K562 (cell line): ENCODE data around the gene TM7SF3. TPM values are rescaled to one million over a fixed set of nuclear protein-coding genes. Genes with fewer than 3 reads are reported as not detected.
A peak's percentile ranks its signal among the peaks of the same experiment; 100 is the strongest.

ENCODE experiments used
- ATAC-seq: fragments of 200-7000 bp; cut with Tn5 transposase; 3 replicates; pipeline ENCODE4 v1.9.1; 2020; ENCODE audit warnings: moderate library complexity
- BruUV-seq: library from RNA; stranded (reverse); fragments of 400-500 nt; replicated peaks from 2 replicates; lab custom pipeline; 2021; lab: Mats Ljungman, UMichigan
- CTCF ChIA-PET: fragments of 300-600 bp; formaldehyde crosslinking; extraction: SDS; loops from one replicate; lab custom pipeline; 2021; ENCODE audit warnings: low intra/inter-chr PET ratio; lab: Yijun Ruan, JAX
- POLR2A ChIA-PET: fragments of 300-600, 350-650 bp; sonication (Branson Sonifier 250); formaldehyde crosslinking; extraction: SDS; loops from one replicate; lab custom pipeline; 2021; ENCODE audit warnings: antibody characterized with exemption, inconsistent platforms; lab: Yijun Ruan, JAX
- DNase-seq, 4 experiments: peaks; one replicate each; pipeline versions ENCODE4 v3.0.0 to v3.0.0-alpha.2; 2011 to 2018; ENCODE audit warnings: low spot score in 3 of 4, mixed read lengths in 3 of 4; ENCODE audit errors: extremely low read depth in 1 of 4
- FAIRE-seq: peaks from 2 replicates; lab custom pipeline; 2011; peaks lifted over from hg19 to GRCh38; lab: Jason Lieb, UNC
- H2AFZ ChIP-seq: 2 replicates; pipeline ENCODE4 v1.6.0; 2011; ENCODE audit warnings: low read depth, low read length, control low read depth, inconsistent platforms
- H3K27ac ChIP-seq: fragments of 200-600 bp; 3 replicates; pipeline ENCODE4 v1.8.0; 2011; ENCODE audit warnings: low read depth, mild to moderate bottlenecking, control low read depth, inconsistent platforms, low read length, moderate library complexity, mixed read lengths; ENCODE audit errors: extremely low read depth
- H3K27me3 ChIP-seq, 2 experiments: fragments of 300-600 bp in 1 of 2; 2 replicates in 1 of 2; 3 replicates in 1 of 2; pipeline versions ENCODE4 v1.6.0 to v1.8.0; 2011; ENCODE audit warnings: inconsistent platforms in 2 of 2, low read length in 2 of 2, mild to moderate bottlenecking in 1 of 2, mixed read lengths in 1 of 2, moderate library complexity in 1 of 2; ENCODE audit not compliant: control insufficient read depth in 2 of 2, insufficient read depth in 2 of 2
- H3K36me3 ChIP-seq: fragments of 300-600 bp; 3 replicates; pipeline ENCODE4 v1.8.0; 2011; ENCODE audit warnings: mild to moderate bottlenecking, low read length, inconsistent platforms; ENCODE audit not compliant: control insufficient read depth, insufficient read depth
- H3K4me1 ChIP-seq, 2 experiments: fragments of 200-600 bp in 1 of 2; replicated peaks in 1 of 2; 2 replicates in 1 of 2; 3 replicates in 1 of 2; pipeline versions ENCODE4 v1.5.1 to v1.8.0; 2011; ENCODE audit warnings: inconsistent platforms in 2 of 2, low read length in 2 of 2, mild to moderate bottlenecking in 1 of 2, mixed read lengths in 1 of 2, moderate library complexity in 1 of 2; ENCODE audit not compliant: control insufficient read depth in 2 of 2, insufficient read depth in 2 of 2
- H3K4me2 ChIP-seq: 2 replicates; pipeline ENCODE4 v1.6.1; 2011; ENCODE audit warnings: low read length, control low read depth, inconsistent platforms, mixed read lengths; ENCODE audit not compliant: insufficient read depth
- H3K4me3 ChIP-seq: fragments of 200-600 bp; sonication (generic), shearing (Covaris generic); 2 replicates; pipeline ENCODE4 v1.5.1; 2016; ENCODE audit warnings: control low read depth, inconsistent platforms
- H3K79me2 ChIP-seq: fragments of 200-600 bp; 3 replicates; pipeline ENCODE4 v1.8.0; 2011; ENCODE audit warnings: low read length, inconsistent platforms; ENCODE audit not compliant: control insufficient read depth, insufficient read depth
- H3K9ac ChIP-seq, 2 experiments: 2 replicates each; pipeline versions ENCODE4 v1.6.0 to v1.6.1; 2011; ENCODE audit warnings: low read depth in 2 of 2, low read length in 2 of 2, control low read depth in 1 of 2, inconsistent platforms in 1 of 2, mild to moderate bottlenecking in 1 of 2, mixed read lengths in 1 of 2; ENCODE audit not compliant: insufficient read depth in 1 of 2
- H3K9me1 ChIP-seq: one replicate; pipeline ENCODE4 v1.6.0; 2011; ENCODE audit warnings: inconsistent platforms, mild to moderate bottlenecking, low read length, moderate library complexity; ENCODE audit not compliant: control insufficient read depth, insufficient read depth
- H3K9me3 ChIP-seq: replicated peaks from 2 replicates; pipeline ENCODE4 v1.5.1; 2011; ENCODE audit warnings: low read depth, low read length, inconsistent platforms; ENCODE audit not compliant: control insufficient read depth, insufficient read depth
- H4K20me1 ChIP-seq: replicated peaks from 2 replicates; pipeline ENCODE4 v1.6.1; 2011; ENCODE audit warnings: low read length, inconsistent platforms, mixed read lengths; ENCODE audit not compliant: control insufficient read depth, insufficient read depth
- ADNP ChIP-seq: fragments of 200-800 bp; sonication (Bioruptor generic); IDR thresholded peaks from 2 replicates; pipeline ENCODE4 v1.6.1; 2016; ENCODE audit warnings: missing genetic modification characterization, missing compliant biosample characterization
- BDP1 ChIP-seq: IDR thresholded peaks from 3 replicates; pipeline ENCODE4 v1.6.1; 2011; ENCODE audit not compliant: insufficient read length, insufficient read depth
- EP400 ChIP-seq: fragments of 450-650 bp; IDR thresholded peaks from 2 replicates; pipeline ENCODE4 v1.6.1; 2017; ENCODE audit warnings: antibody characterized with exemption, mild to moderate bottlenecking, moderate library complexity
- EWSR1 ChIP-seq: fragments of 450-650 bp; IDR thresholded peaks from 2 replicates; pipeline ENCODE4 v1.6.1; 2018; ENCODE audit warnings: borderline replicate concordance, mild to moderate bottlenecking, low read depth, moderate library complexity; ENCODE audit not compliant: partially characterized antibody
- KLF6 ChIP-seq: fragments of 250-450 bp; sonication (Bioruptor Pico); IDR thresholded peaks from 2 replicates; pipeline ENCODE4 v1.4.0; 2020; ENCODE audit warnings: mild to moderate bottlenecking, moderate library complexity, borderline replicate concordance
- MCM7 ChIP-seq, 2 experiments: fragments of 450-650 bp; IDR thresholded peaks; 2 replicates each; pipeline ENCODE4 v1.6.1; 2016 to 2018
- NKRF ChIP-seq: fragments of 450-650 bp; IDR thresholded peaks from 2 replicates; pipeline ENCODE4 v1.6.1; 2016; ENCODE audit warnings: borderline replicate concordance
- PCBP1 ChIP-seq: fragments of 200-400 bp; formaldehyde crosslinking; IDR thresholded peaks from 2 replicates; pipeline ENCODE4 v1.6.1; 2018; ENCODE audit warnings: mild to moderate bottlenecking, low read depth, low read length; ENCODE audit not compliant: poor library complexity, severe bottlenecking
- SNIP1 ChIP-seq: fragments of 450-650 bp; IDR thresholded peaks from 2 replicates; pipeline ENCODE4 v1.7.1; 2017; ENCODE audit warnings: low read depth, mild to moderate bottlenecking
- ZBTB12 ChIP-seq: fragments of 250-450 bp; sonication (Bioruptor Pico); IDR thresholded peaks from 2 replicates; pipeline ENCODE4 v1.4.0; 2020
- ZNF449 ChIP-seq: fragments of 250-450 bp; sonication (Bioruptor Pico); IDR thresholded peaks from 2 replicates; pipeline ENCODE4 v1.8.0; 2022; ENCODE audit warnings: moderate library complexity, mild to moderate bottlenecking, inconsistent platforms
- ZNF583 ChIP-seq: fragments of 250-450 bp; sonication (Bioruptor Pico); IDR thresholded peaks from 2 replicates; pipeline ENCODE4 v1.4.0; 2020
- ZNF766 ChIP-seq: fragments of 200-800 bp; sonication (Bioruptor generic); conservative IDR thresholded peaks from 2 replicates; pipeline ENCODE4 v1.6.1; 2016; ENCODE audit warnings: missing genetic modification characterization, missing compliant biosample characterization
- WGBS: fragments of 100-300 bp; shearing (Covaris generic); methylation state at CpG from one replicate; pipeline ENCODE4 v1.1.6; 2016; ENCODE audit warnings: low coverage, mixed read lengths; ENCODE audit not compliant: insufficient coverage; ENCODE audit errors: missing lambda C conversion rate; 5-methylcytosine and 5-hydroxymethylcytosine counted together
- in situ Hi-C: fragments of 300-500 bp; cut with MboI; formaldehyde crosslinking; loops from 4 replicates; pipeline ENCODE4 v1.15.0; 2018; ENCODE audit warnings: inconsistent platforms, mixed read lengths
- intact Hi-C: fragments of 100-400 bp; cut with micrococcal nuclease; formaldehyde crosslinking; loops from 2 replicates; pipeline ENCODE4 v1.14.2; 2022
- polyA plus RNA-seq, 8 experiments: library from polyadenylated mRNA; depleted of rRNA in 4 of 8; stranded (reverse) in 5 of 8; unstranded in 3 of 8; fragments of >200 nt; fragmentation: Nextera tagmentation in 2 of 8; fragmentation: Illumina TruSeq in 1 of 8; extraction: Ambion mirVana in 2 of 8; extraction: Trizol in 1 of 8; gene quantifications; 2 replicates each; pipeline versions ENCODE4 v1.2.1 to v1.2.3, GENCODE V29; 2011 to 2014; ENCODE audit warnings: inconsistent platforms in 1 of 8, missing spikeins in 1 of 8
- total RNA-seq, 7 experiments: library from RNA; depleted of rRNA in 6 of 7; stranded (reverse); fragments of >200 nt in 6 of 7; fragmentation: Illumina TruSeq in 2 of 7; extraction: Trizol in 2 of 7; gene quantifications; 2 replicates each; pipeline versions ENCODE4 v1.2.1 to v1.2.3, GENCODE V29; 2011 to 2021; ENCODE audit warnings: low replicate concordance in 1 of 7

TM7SF3 gene
- total and polyA plus RNA-seq, 9 of the 15 experiments (the other 6 are each of a cell fraction or from before 2014, with no cell fraction given): 9.3 to 90.4 (median 24.8) TPM

GRCh38 chr12:26987634-26988424 is 26.4 kb downstream of the TM7SF3 start:
- no peak overlapping the region for H2AFZ ChIP-seq
- in situ Hi-C loops (no loop called here), intact Hi-C loops (no loop called here)
- no TSS peak for BruUV-seq
- H3K4me3 ChIP-seq: no peak overlapping the region
- H4K20me1 ChIP-seq: no peaks in the 10 kb centered on the region
- ATAC-seq (0 out of 3 replicates have a peak, but pooled peaks have one; percentile 26), DNase-seq (peak in 1 of 4 experiments; percentile 27), FAIRE-seq (no peak)
- ChIA-PET CTCF (no interaction called here), POLR2A (interaction anchor here (0.7 kb wide), 1 partner anchor 90 kb away, joined by 3 read pairs; no protein-coding TSS in a partner anchor)
- no peaks in the 10 kb centered on the region for H3K27me3 ChIP-seq
- no peak overlapping the region for H3K4me2 ChIP-seq
- no peaks in the 10 kb centered on the region for H3K9me3 ChIP-seq
- no peak overlapping the region for H3K27ac ChIP-seq
- peaks cover 10% of the 10 kb centered on the region; the same call in 2 of the 3 replicates for H3K36me3 ChIP-seq
- H3K9ac ChIP-seq: no peak overlapping the region
- no peaks in the 10 kb centered on the region for H3K9me1 ChIP-seq
- 85% methylated on average over 10 of the region's 10 CpGs for WGBS
- H3K4me1 ChIP-seq: no peaks in the 10 kb centered on the region
- no peaks in the 10 kb centered on the region for H3K79me2 ChIP-seq
- TF ChIP-seq MCM7 (IDR thresholded peaks at IDR 0.05): no peak
- TF ChIP-seq ZNF583 (CRISPR knock-in tag): no peak
- TF ChIP-seq ZNF766 (CRISPR knock-in tag): no peak
- no peak for TF ChIP-seq KLF6 (CRISPR knock-in tag)
- no peak for TF ChIP-seq ZBTB12
- no peak for TF ChIP-seq BDP1
- TF ChIP-seq EWSR1: no peak
- no peak for TF ChIP-seq ADNP (tag)
- TF ChIP-seq ZNF449 (CRISPR knock-in tag): no peak
- TF ChIP-seq EP400: no peak
- TF ChIP-seq SNIP1: no peak
- TF ChIP-seq NKRF: no peak
- no peak for TF ChIP-seq PCBP1
